H1 (cell line): ENCODE results near the gene ATG16L1. TPM values are rescaled to one million over a fixed set of nuclear protein-coding genes. Genes with fewer than 3 reads are reported as not detected.

Experiments
- EGR1 ChIP-seq: IDR thresholded peaks from 2 replicates; pipeline ENCODE4 v1.6.1; 2011; ENCODE audit warnings: low read depth, low read length, borderline replicate concordance
- PHF8 ChIP-seq: fragments of 200-600 bp; sonication (generic); conservative IDR thresholded peaks from 2 replicates; pipeline ENCODE4 v1.7.1; 2012; ENCODE audit warnings: low read depth, mild to moderate bottlenecking, inconsistent platforms, low read length, moderate library complexity
- polyA plus RNA-seq, 7 experiments: library from polyadenylated mRNA; depleted of rRNA in 3 of 7; stranded (reverse) in 5 of 7; unstranded in 2 of 7; fragments of >200 nt in 5 of 7; fragments of 200-250 nt in 2 of 7; gene quantifications; 1 replicate in 5 of 7; 2 replicates in 1 of 7; 4 replicates in 1 of 7; pipeline versions ENCODE4 v1.2.1 to v1.2.3, GENCODE V29; 2011 to 2013; ENCODE audit warnings: missing spikeins in 2 of 7, mixed read lengths in 2 of 7
- total RNA-seq: library from RNA; stranded (reverse); fragmentation: NEBNext Ultra II Directional; extraction: Animal tissue kit (Norgen Biotek cat#: 25700); gene quantifications from 2 replicates; pipeline ENCODE4 v1.2.1, GENCODE V29; 2021

ATG16L1 gene
- total and polyA plus RNA-seq, 2 of the 8 experiments (the other 6 are each of a cell fraction or from before 2014, with no cell fraction given) = 18.3 to 31.0 TPM

DNA sequence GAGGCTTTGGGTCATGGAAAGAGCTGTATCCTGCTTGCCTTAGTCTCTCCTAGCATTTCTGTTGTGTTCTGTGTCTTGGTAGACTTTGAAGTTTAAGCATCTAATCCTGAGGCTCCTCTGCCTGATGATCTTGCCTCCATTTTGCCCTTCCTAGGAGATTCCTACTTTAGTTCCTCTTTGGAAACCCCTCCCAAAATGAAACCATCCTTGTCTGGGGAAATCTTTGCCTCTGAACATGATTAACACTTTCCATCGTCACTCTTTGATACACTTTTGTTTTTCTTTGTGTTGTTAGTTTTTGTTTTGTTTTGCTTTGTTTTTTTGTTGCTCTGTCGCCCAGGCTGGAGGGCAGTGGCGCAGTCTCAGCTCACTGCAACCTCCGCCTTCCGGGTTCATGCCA is 9.2 kb downstream of the ATG16L1 start (continued):
- TF ChIP-seq EGR1 (no peak), PHF8 (no peak)
